Esophagus muscularis mucosa (tissue), 4 donors: ENCODE data around the gene C1R. TPM values are rescaled to one million over a fixed set of nuclear protein-coding genes. Genes with fewer than 3 reads are reported as not detected.
"Not testable (repeated sequence)": the region's sequence is repeated elsewhere in the genome, so short reads cannot be mapped to it uniquely, and the experiment has no call there.

Experiments
- DNase-seq: peaks from one replicate; pipeline ENCODE4 v3.0.0-alpha.2; 2017; ENCODE audit errors: extremely low spot score
- H3K27ac ChIP-seq, 4 donors: fragments of 200-600 bp; sonication (generic); replicated peaks in 1 of 4; 1 replicate in 3 of 4; 2 replicates in 1 of 4; pipeline ENCODE4 v1.5.1; 2016 to 2019; ENCODE audit warnings: mild to moderate bottlenecking in 1 of 4
- H3K27me3 ChIP-seq, 4 donors: fragments of 200-600 bp; sonication (generic); one replicate each; pipeline versions ENCODE4 v1.5.1 to v1.6.0; 2016 to 2019
- H3K36me3 ChIP-seq, 4 donors: fragments of 200-600 bp; sonication (generic); one replicate each; pipeline ENCODE4 v1.5.1; 2016 to 2019
- H3K4me1 ChIP-seq, 4 donors: fragments of 200-600 bp; sonication (generic); one replicate each; pipeline ENCODE4 v1.5.1; 2016 to 2019
- H3K4me3 ChIP-seq, 4 donors: fragments of 200-600 bp; sonication (generic); 1 replicate in 2 of 4; 2 replicates in 2 of 4; pipeline ENCODE4 v1.5.1; 2016 to 2019; ENCODE audit warnings: mild to moderate bottlenecking in 4 of 4, moderate library complexity in 1 of 4
- H3K9me3 ChIP-seq, 4 donors: fragments of 200-600 bp; sonication (generic); 1 replicate in 3 of 4; 2 replicates in 1 of 4; pipeline ENCODE4 v1.5.1; 2016 to 2019
- EP300 ChIP-seq: sonication (generic); formaldehyde crosslinking; IDR thresholded peaks from one replicate; pipeline ENCODE4 v1.6.1; 2017; ENCODE audit warnings: antibody characterized with exemption
- POLR2A ChIP-seq: fragments of 450-650 bp; IDR thresholded peaks from one replicate; pipeline ENCODE4 v1.6.1; 2017; ENCODE audit warnings: antibody characterized with exemption, moderate library complexity, mild to moderate bottlenecking, low read depth
- POLR2AphosphoS5 ChIP-seq, 2 donors: sonication (generic); formaldehyde crosslinking; IDR thresholded peaks; one replicate each; pipeline ENCODE4 v1.6.1; 2017; ENCODE audit warnings: antibody characterized with exemption in 2 of 2
- WGBS: methylation state at CpG from one replicate; pipeline ENCODE4 v1.1.5; 2018; 5-methylcytosine and 5-hydroxymethylcytosine counted together
- intact Hi-C: fragments of 100-400 bp; cut with DNase I; formaldehyde crosslinking; loops from one replicate; pipeline ENCODE4 v1.15.1; 2023
- total RNA-seq, 4 donors: library from RNA; depleted of rRNA; stranded (reverse); fragments of >200 nt; gene quantifications; one replicate each; pipeline versions ENCODE4 v1.1.0 to v1.2.1, GENCODE V29; 2016
- TF ChIP-seq, protein P1 (sequence below), 3 experiments: fragments of 200-600 bp in 2 of 3; fragments of 450-650 bp in 1 of 3; sonication (generic) in 2 of 3; IDR thresholded peaks; one replicate each; pipeline ENCODE4 v1.5.1; 2017 to 2019; ENCODE audit warnings: antibody characterized with exemption in 3 of 3, mild to moderate bottlenecking in 2 of 3, moderate library complexity in 1 of 3

Gene C1R
- total RNA-seq, 4 donors from 2014 or later, result 324 to 603 (median 572) TPM

GRCh38 chr12:7058850-7059395, 33.3 kb downstream of the C1R start:
- TF ChIP-seq, protein P1, sequence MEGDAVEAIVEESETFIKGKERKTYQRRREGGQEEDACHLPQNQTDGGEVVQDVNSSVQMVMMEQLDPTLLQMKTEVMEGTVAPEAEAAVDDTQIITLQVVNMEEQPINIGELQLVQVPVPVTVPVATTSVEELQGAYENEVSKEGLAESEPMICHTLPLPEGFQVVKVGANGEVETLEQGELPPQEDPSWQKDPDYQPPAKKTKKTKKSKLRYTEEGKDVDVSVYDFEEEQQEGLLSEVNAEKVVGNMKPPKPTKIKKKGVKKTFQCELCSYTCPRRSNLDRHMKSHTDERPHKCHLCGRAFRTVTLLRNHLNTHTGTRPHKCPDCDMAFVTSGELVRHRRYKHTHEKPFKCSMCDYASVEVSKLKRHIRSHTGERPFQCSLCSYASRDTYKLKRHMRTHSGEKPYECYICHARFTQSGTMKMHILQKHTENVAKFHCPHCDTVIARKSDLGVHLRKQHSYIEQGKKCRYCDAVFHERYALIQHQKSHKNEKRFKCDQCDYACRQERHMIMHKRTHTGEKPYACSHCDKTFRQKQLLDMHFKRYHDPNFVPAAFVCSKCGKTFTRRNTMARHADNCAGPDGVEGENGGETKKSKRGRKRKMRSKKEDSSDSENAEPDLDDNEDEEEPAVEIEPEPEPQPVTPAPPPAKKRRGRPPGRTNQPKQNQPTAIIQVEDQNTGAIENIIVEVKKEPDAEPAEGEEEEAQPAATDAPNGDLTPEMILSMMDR (IDR thresholded peaks at IDR 0.05), result no peak
- TF ChIP-seq POLR2AphosphoS5 (IDR thresholded peaks at IDR 0.05) (no peak), EP300 (no peak), POLR2A (no peak)
- Histone ChIP-seq H3K36me3 (peaks cover 0 to 14% (median 3%) of the 10 kb centered on the region in 4 donors), H3K27me3 (no peaks in the 10 kb centered on the region), H3K4me1 (peaks cover 14 to 63% (median 51%) of the 10 kb centered on the region in 4 donors), H3K9me3 (no peaks in the 10 kb centered on the region), H3K27ac (no peak overlapping the region), H3K4me3 (no peak overlapping the region)
- DNase-seq, result no peak
- 90% methylated on average over 9 of the region's 9 CpGs for WGBS
- intact Hi-C loops, result no loop called here

DNA sequence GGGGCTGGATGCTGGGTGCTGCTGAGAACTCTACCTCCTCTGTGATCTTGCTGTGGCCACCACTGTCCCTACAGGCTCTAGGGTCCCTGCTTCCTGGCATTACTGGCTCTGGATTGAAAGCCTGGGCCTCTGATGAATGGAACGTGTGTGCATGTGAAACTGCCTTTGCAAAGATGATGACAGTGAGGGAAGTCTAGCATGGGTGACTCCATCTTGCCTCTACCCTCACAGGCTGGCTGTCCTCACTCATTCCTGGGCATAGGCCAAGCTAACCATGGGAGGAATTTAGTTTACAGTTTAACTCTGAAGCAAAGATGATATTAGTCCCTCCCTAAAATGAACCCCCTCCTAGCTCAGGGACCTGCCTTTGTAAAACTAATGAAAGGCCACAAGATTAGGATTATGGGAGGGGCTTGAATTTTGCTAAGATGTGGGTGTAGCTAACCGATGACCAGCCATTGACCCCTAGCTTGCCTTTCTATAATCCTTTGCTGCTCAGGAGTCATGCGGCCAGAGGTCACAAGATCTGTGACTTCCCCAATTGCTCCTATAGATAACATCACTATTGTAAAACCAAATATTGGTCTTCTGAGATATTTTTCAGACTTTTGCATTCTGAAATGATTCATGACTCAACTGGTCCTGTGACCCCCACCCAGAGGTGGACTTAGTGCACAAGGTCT, 33.9 kb downstream of the C1R start:
- DNase-seq, result no peak
- WGBS, result 40% methylated on average over 2 of the region's 3 CpGs
- Histone ChIP-seq H3K9me3 (no peaks in the 10 kb centered on the region), H3K4me3 (no peak overlapping the region), H3K27ac (no peak overlapping the region), H3K36me3 (peaks cover 0 to 8% (median 0%) of the 10 kb centered on the region in 4 donors), H3K4me1 (peaks cover 14 to 57% (median 44%) of the 10 kb centered on the region in 4 donors), H3K27me3 (no peaks in the 10 kb centered on the region)
- TF ChIP-seq, protein P1 (IDR thresholded peaks at IDR 0.05), result no peak
- no peak for TF ChIP-seq POLR2AphosphoS5 (IDR thresholded peaks at IDR 0.05)
- no peak for TF ChIP-seq EP300
- TF ChIP-seq POLR2A, result no peak
- intact Hi-C loops, result no loop called here

GRCh38 chr12:7055736-7056135, 36.5 kb downstream of the C1R start:
- DNase-seq, intact Hi-C loops, H3K4me3 ChIP-seq, H3K27me3 ChIP-seq, H3K36me3 ChIP-seq, H3K9me3 ChIP-seq, H3K27ac ChIP-seq: not testable (repeated sequence)
- H3K4me1 ChIP-seq, result peaks cover 12 to 32% (median 22%) of the 10 kb centered on the region in 4 donors
- WGBS, result 100% methylated on average over 2 of the region's 2 CpGs

DNA sequence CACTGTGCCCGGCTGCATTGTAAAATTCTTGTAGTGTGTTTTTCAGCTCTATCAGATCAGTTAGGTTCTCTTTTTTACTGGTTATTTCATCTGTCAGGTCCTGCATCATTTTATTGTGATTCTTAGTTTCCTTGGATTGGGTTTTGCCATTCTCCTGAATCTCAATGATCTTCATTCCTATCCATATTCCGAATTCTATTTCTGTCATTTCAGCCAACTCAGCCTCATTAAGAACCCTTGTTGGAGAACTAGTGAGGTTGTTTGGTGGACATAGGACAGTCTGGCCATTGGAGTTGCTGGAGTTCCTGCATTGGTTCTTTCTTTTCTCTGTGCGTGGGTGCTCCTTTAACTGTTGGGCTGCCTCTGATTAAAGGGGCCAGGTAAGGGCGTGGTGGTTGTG, 37.3 kb downstream of the C1R start:
- peaks cover 4 to 24% (median 15%) of the 10 kb centered on the region in 4 donors for H3K4me1 ChIP-seq
- no peak for DNase-seq
- no peak overlapping the region for H3K27ac ChIP-seq
- 90% methylated on average over 4 of the region's 4 CpGs for WGBS
- TF ChIP-seq POLR2A (no peak), EP300 (no peak), POLR2AphosphoS5 (IDR thresholded peaks at IDR 0.05) (no peak)
- TF ChIP-seq, protein P1 (IDR thresholded peaks at IDR 0.05), result no peak
- H3K9me3 ChIP-seq, result no peaks in the 10 kb centered on the region
- intact Hi-C loops, result no loop called here
- no peak overlapping the region for H3K4me3 ChIP-seq
- H3K36me3 ChIP-seq, result no peaks in the 10 kb centered on the region
- no peaks in the 10 kb centered on the region for H3K27me3 ChIP-seq

- intact Hi-C loops, H3K27me3 ChIP-seq, H3K36me3 ChIP-seq, H3K4me3 ChIP-seq, DNase-seq, H3K27ac ChIP-seq, H3K9me3 ChIP-seq, H3K4me1 ChIP-seq: not testable (repeated sequence)
- 92% methylated on average over 3 of the region's 3 CpGs for WGBS
Measured at GRCh38 chr12:7049973-7050372, 42.3 kb downstream of the C1R start.

DNA sequence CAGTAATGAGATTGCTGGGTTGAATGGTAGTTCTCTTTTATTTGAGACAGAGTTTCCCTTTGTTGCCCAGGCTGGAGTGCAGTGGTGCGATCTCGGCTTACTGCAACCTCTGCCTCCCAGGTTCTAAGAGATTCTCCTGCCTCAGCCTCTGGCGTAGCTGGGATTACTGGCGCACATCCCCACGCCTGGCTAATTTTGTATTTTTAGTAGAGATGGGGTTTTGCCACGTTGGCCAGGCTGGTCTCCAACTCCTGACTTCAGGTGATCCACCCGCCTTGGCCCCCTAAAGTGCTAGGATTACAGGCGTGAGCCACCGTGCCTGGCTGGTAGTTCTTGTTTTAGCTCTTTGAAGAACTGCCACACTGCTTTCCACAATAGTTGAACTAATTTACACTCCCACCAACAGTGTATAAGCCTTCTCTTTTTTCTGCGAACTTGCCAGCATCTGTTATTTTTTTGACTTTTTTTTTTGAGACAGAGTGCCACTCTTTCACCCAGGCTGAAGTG, 42.7 kb downstream of the C1R start:
- H3K4me3 ChIP-seq, H3K27ac ChIP-seq, H3K36me3 ChIP-seq, DNase-seq, intact Hi-C loops, H3K27me3 ChIP-seq, H3K9me3 ChIP-seq, H3K4me1 ChIP-seq: not testable (repeated sequence)
- WGBS, result 88% methylated on average over 10 of the region's 10 CpGs
